Small intestine (tissue), 7 donors: ENCODE measurements around the gene UBLCP1. TPM values are rescaled to one million over a fixed set of nuclear protein-coding genes. Genes with fewer than 3 reads are reported as not detected.

Experiments used
- DNase-seq, 2 donors: peaks; one replicate each; pipeline versions ENCODE4 v3.0.0 to v3.0.0-alpha.2; 2013
- FAIRE-seq: peaks from 2 replicates; lab custom pipeline; 2012; peaks lifted over from hg19 to GRCh38; lab: Jason Lieb, UNC
- H3K27ac ChIP-seq, 3 donors: one replicate each; pipeline ENCODE4 v1.5.1; 2013; ENCODE audit warnings: low read length in 2 of 3, mild to moderate bottlenecking in 2 of 3, control low read depth in 1 of 3, inconsistent platforms in 1 of 3, low read depth in 1 of 3, moderate library complexity in 1 of 3
- H3K27me3 ChIP-seq, 3 donors: one replicate each; pipeline ENCODE4 v1.6.1; 2013; ENCODE audit warnings: low read length in 3 of 3, inconsistent platforms in 1 of 3; ENCODE audit not compliant: control insufficient read depth in 3 of 3, insufficient read depth in 3 of 3
- H3K36me3 ChIP-seq, 3 donors: one replicate each; pipeline ENCODE4 v1.6.1; 2013; ENCODE audit warnings: low read length in 3 of 3, inconsistent platforms in 1 of 3, low read depth in 1 of 3, mild to moderate bottlenecking in 1 of 3, moderate library complexity in 1 of 3; ENCODE audit not compliant: control insufficient read depth in 3 of 3, insufficient read depth in 2 of 3
- H3K4me1 ChIP-seq, 3 donors: one replicate each; pipeline ENCODE4 v1.6.1; 2013; ENCODE audit warnings: low read length in 2 of 3, inconsistent platforms in 1 of 3, low read depth in 1 of 3, mild to moderate bottlenecking in 1 of 3, moderate library complexity in 1 of 3; ENCODE audit not compliant: control insufficient read depth in 3 of 3, insufficient read depth in 2 of 3
- H3K4me3 ChIP-seq, 3 donors: one replicate each; pipeline ENCODE4 v1.5.1; 2013; ENCODE audit warnings: low read length in 3 of 3, control low read depth in 1 of 3, inconsistent platforms in 1 of 3, low read depth in 1 of 3, mild to moderate bottlenecking in 1 of 3, moderate library complexity in 1 of 3
- H3K9me3 ChIP-seq, 2 donors: one replicate each; pipeline ENCODE4 v1.6.1; 2013; ENCODE audit warnings: low read depth in 1 of 2, low read length in 1 of 2; ENCODE audit not compliant: control insufficient read depth in 2 of 2, insufficient read depth in 1 of 2
- WGBS, 3 donors: extraction: QIAGEN DNeasy Blood & Tissue Kit; methylation state at CpG; one replicate each; pipeline ENCODE4 v1.1.7; 2013; 5-methylcytosine and 5-hydroxymethylcytosine counted together
- polyA plus RNA-seq, 4 donors: library from polyadenylated mRNA; stranded (reverse) in 3 of 4; unstranded in 1 of 4; fragments of 200-250 nt in 3 of 4; fragments of 120-200 nt in 1 of 4; gene quantifications; one replicate each; pipeline versions ENCODE4 v1.2.1 to v1.2.3, GENCODE V29; 2013
- donor health status: healthy with polysubstance abuse.
- donor health status: control.
- donor health status: control.
- donor health status: Bipolar disorder and iron deficiency.
- donor health status: healthy.

UBLCP1 gene
- polyA plus RNA-seq, 4 donors = 13.0 to 21.7 (median 16.0) TPM

GRCh38 chr5:159304961-159305595, 42.0 kb downstream of the UBLCP1 start:
- FAIRE-seq (no peak), DNase-seq (no peak)
- H3K9me3 ChIP-seq = peaks cover 0 to 12% of the 10 kb centered on the region in 2 donors
- H3K27me3 ChIP-seq = peaks cover 0 to 12% (median 0%) of the 10 kb centered on the region in 3 donors
- 68 to 82% (median 78%) methylated on average over 5 of the region's 5 CpGs for WGBS, 3 donors
- H3K4me3 ChIP-seq = no peak overlapping the region
- H3K27ac ChIP-seq = no peak overlapping the region
- no peaks in the 10 kb centered on the region for H3K4me1 ChIP-seq
- no peaks in the 10 kb centered on the region for H3K36me3 ChIP-seq

- FAIRE-seq (no peak), DNase-seq (no peak)
- H3K36me3 ChIP-seq = no peaks in the 10 kb centered on the region
- peaks cover 0 to 4% (median 0%) of the 10 kb centered on the region in 3 donors for H3K4me1 ChIP-seq
- H3K27ac ChIP-seq = no peak overlapping the region
- peak overlapping the region in 1 of 3 donors; percentile 9 for H3K4me3 ChIP-seq
- H3K9me3 ChIP-seq = no peaks in the 10 kb centered on the region
- 67 to 75% (median 69%) methylated on average over 8 of the region's 8 CpGs for WGBS, 3 donors
- peaks cover 0 to 32% (median 10%) of the 10 kb centered on the region in 3 donors for H3K27me3 ChIP-seq
Measured at GRCh38 chr5:159309689-159310433, 46.8 kb downstream of the UBLCP1 start.

- Histone ChIP-seq H3K27ac (no peak overlapping the region), H3K9me3 (no peaks in the 10 kb centered on the region), H3K4me3 (peak overlapping the region in 1 of 3 donors; percentile 9), H3K36me3 (no peaks in the 10 kb centered on the region), H3K4me1 (peaks cover 0 to 4% (median 0%) of the 10 kb centered on the region in 3 donors), H3K27me3 (peaks cover 0 to 32% (median 10%) of the 10 kb centered on the region in 3 donors)
- 2 to 4% (median 2%) methylated on average over 26 of the region's 26 CpGs for WGBS, 3 donors
- DNase-seq (peak; percentile 20 to 52), FAIRE-seq (no peak)
Measured at GRCh38 chr5:159310511-159310910, 47.4 kb downstream of the UBLCP1 start.

GRCh38 chr5:159311063-159311462, 48.0 kb downstream of the UBLCP1 start:
- WGBS, 3 donors = 29 to 46% (median 29%) methylated on average over 7 of the region's 7 CpGs
- FAIRE-seq = no peak
- peaks cover 0 to 4% (median 0%) of the 10 kb centered on the region in 3 donors for H3K4me1 ChIP-seq
- no peak for DNase-seq
- peak overlapping the region in 1 of 3 donors; percentile 9 for H3K4me3 ChIP-seq
- H3K27ac ChIP-seq = no peak overlapping the region
- H3K27me3 ChIP-seq = peaks cover 0 to 32% (median 10%) of the 10 kb centered on the region in 3 donors
- H3K36me3 ChIP-seq = no peaks in the 10 kb centered on the region
- no peaks in the 10 kb centered on the region for H3K9me3 ChIP-seq

GRCh38 chr5:159313197-159313596, 50.1 kb downstream of the UBLCP1 start:
- DNase-seq (no peak), FAIRE-seq (no peak)
- peaks cover 0 to 32% (median 10%) of the 10 kb centered on the region in 3 donors for H3K27me3 ChIP-seq
- no peak overlapping the region for H3K4me3 ChIP-seq
- 56 to 81% (median 64%) methylated on average over 2 of the region's 2 CpGs for WGBS, 3 donors
- H3K27ac ChIP-seq = no peak overlapping the region
- no peaks in the 10 kb centered on the region for H3K36me3 ChIP-seq
- peaks cover 0 to 4% (median 0%) of the 10 kb centered on the region in 3 donors for H3K4me1 ChIP-seq
- H3K9me3 ChIP-seq = no peaks in the 10 kb centered on the region

- peaks cover 0 to 19% (median 5%) of the 10 kb centered on the region in 3 donors for H3K27me3 ChIP-seq
- H3K36me3 ChIP-seq = no peaks in the 10 kb centered on the region
- H3K27ac ChIP-seq = no peak overlapping the region
- no peaks in the 10 kb centered on the region for H3K9me3 ChIP-seq
- no peaks in the 10 kb centered on the region for H3K4me1 ChIP-seq
- peak; percentile 39 to 53 for DNase-seq
- 76 to 79% (median 78%) methylated on average over 9 of the region's 9 CpGs for WGBS, 3 donors
- no peak overlapping the region for H3K4me3 ChIP-seq
- no peak for FAIRE-seq
Measured at GRCh38 chr5:159316519-159317383, 53.7 kb downstream of the UBLCP1 start.

GRCh38 chr5:159317849-159318248, 54.8 kb downstream of the UBLCP1 start:
- no peak overlapping the region for H3K27ac ChIP-seq
- H3K4me3 ChIP-seq = no peak overlapping the region
- no peak for DNase-seq
- no peak for FAIRE-seq
- peaks cover 0 to 19% (median 0%) of the 10 kb centered on the region in 3 donors for H3K27me3 ChIP-seq
- H3K9me3 ChIP-seq = no peaks in the 10 kb centered on the region
- H3K36me3 ChIP-seq = no peaks in the 10 kb centered on the region
- WGBS, 3 donors = 64 to 73% (median 65%) methylated on average over 2 of the region's 2 CpGs
- no peaks in the 10 kb centered on the region for H3K4me1 ChIP-seq

GRCh38 chr5:159318448-159318847, 55.4 kb downstream of the UBLCP1 start:
- no peak for FAIRE-seq
- WGBS, 3 donors = 57 to 81% (median 64%) methylated on average over 4 of the region's 4 CpGs
- H3K27me3 ChIP-seq = peaks cover 0 to 13% (median 0%) of the 10 kb centered on the region in 3 donors

More at GRCh38 chr5:159318448-159318847, 55.4 kb downstream of the UBLCP1 start:
- no peaks in the 10 kb centered on the region for H3K9me3 ChIP-seq
- DNase-seq = no peak
- no peak overlapping the region for H3K4me3 ChIP-seq
- H3K4me1 ChIP-seq = no peaks in the 10 kb centered on the region
- no peak overlapping the region for H3K27ac ChIP-seq
- H3K36me3 ChIP-seq = no peaks in the 10 kb centered on the region
